H4 (cell line): ENCODE results near the gene ARR3. TPM values are rescaled to one million over a fixed set of nuclear protein-coding genes. Genes with fewer than 3 reads are reported as not detected.
"Not testable (repeated sequence)": the region's sequence is repeated elsewhere in the genome, so short reads cannot be mapped to it uniquely, and the experiment has no call there.

ENCODE experiments used
- DNase-seq: peaks from one replicate; pipeline ENCODE4 v3.0.0-alpha.2; 2015; ENCODE audit warnings: low spot score
- total RNA-seq: library from RNA; depleted of rRNA; stranded (reverse); fragments of >200 nt; shearing (Covaris generic); gene quantifications from 2 replicates; pipeline ENCODE4 v1.2.3, GENCODE V29; 2014; rRNA removed

The ARR3 gene
- total RNA-seq, 1 experiment from 2014 or later, result not detected

- DNase-seq, result no peak
Measured at GRCh38 chrX:70280573-70280972, 12.4 kb downstream of the ARR3 start.

DNA sequence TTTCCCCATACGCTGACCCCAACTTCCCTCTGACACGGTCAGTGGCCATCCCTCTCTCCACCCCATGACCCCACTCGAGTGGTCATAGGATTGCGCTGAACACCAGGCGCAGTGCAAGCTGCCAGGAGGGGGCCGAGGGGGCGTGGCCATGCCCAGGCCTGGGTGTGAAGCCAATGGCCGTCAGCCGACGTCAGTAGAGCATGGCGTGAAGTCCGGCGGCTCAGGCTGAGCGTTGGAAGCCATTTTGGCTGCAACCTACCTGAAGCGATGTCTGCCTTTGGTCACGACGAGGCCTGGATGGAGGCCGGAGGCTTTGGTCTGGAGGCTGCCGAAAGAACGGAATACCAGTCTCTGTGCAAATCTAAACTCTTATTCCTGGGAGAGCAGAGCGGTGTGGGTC, 13.8 kb downstream of the ARR3 start, which contains the start of gene RAB41:
TSS of gene RAB41 (plus strand) at position 222 of the 400 bp plus-strand sequence. CDS start at position 268, 46 bp downstream.
- no peak for DNase-seq

DNA sequence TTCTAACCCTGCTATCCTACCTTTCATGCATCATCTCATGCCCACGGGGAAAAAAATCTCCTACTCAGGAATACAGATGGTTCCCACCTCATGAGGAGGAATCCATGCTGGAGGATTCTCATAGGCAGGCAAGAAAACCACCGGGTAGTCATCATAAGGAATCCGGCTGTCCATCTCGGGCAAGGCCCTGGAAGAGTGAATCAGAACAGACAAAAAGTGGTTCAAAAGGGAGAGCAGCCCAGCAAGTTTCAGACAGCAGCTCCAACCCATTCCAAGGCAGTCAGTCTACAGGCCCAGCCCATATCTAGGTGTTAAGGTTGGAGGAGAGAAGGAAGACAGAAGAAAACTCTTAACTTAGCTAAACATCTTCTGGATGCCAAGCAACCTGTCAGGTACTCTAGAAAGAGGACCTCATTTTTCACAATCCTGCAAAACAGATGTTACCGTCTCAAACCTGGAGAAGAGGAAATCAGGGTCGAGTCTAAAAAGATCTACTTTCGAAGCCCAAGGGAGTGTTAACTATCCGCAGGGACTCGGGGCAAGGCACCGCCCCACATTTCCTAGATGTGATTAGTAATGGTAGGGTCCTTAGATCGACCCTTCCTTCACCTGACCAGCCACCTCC, 21.1 kb downstream of the ARR3 start:
- no peak for DNase-seq

GRCh38 chrX:70289793-70290770, 21.9 kb downstream of the ARR3 start, which contains the start of the genes KIF4A and PDZD11:
KIF4A (plus strand) TSS chrX:70290104; CDS start chrX:70290459, 355 bp downstream.
PDZD11 (minus strand) TSS chrX:70289927; CDS start chrX:70289341, 586 bp downstream.
- peak; percentile 76 for DNase-seq

- no peak for DNase-seq
Measured at GRCh38 chrX:70292788-70293187, 24.7 kb downstream of the ARR3 start.

DNA sequence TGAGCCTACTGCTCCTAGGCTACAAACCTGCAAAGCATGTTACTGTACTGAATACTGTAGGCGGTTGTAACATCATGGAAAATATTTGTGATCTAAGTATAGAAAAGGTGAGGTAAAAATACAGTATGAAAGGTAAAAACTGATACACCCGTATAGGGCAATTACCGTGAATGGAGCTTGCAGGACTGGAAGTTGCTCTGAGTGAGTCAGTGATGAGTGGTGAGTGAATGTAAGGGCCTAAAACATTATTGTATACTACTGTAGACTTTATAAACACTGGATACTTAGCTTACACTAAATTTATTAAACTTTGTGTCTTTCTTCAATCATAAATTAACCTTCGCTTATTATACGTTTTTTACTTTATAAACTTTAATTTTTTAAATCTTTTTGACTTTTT, 25.5 kb downstream of the ARR3 start:
- DNase-seq, result no peak

DNA sequence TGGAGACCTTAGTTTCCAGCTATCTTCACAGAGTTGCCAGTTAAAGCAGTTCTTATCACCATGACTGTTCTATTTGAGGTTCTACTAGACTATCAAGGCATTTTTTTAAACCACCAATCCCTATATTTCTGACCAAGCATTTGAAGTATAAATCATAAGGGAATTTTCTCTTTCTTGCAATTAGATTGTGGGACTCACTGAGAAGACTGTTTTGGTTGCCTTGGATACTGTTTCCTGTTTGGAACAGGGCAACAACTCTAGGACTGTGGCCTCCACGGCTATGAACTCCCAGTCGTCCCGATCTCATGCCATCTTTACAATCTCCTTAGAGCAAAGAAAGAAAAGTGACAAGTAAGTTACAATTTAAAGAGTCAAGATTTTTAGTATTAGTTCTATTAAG, 33.6 kb downstream of the ARR3 start:
- DNase-seq, result no peak

GRCh38 chrX:70313503-70313902, 45.4 kb downstream of the ARR3 start:
- no peak for DNase-seq

- no peak for DNase-seq
Measured at GRCh38 chrX:70322784-70323183, 54.6 kb downstream of the ARR3 start.

- not testable (repeated sequence) for DNase-seq
Measured at GRCh38 chrX:70323628-70324027, 55.5 kb downstream of the ARR3 start.

DNA sequence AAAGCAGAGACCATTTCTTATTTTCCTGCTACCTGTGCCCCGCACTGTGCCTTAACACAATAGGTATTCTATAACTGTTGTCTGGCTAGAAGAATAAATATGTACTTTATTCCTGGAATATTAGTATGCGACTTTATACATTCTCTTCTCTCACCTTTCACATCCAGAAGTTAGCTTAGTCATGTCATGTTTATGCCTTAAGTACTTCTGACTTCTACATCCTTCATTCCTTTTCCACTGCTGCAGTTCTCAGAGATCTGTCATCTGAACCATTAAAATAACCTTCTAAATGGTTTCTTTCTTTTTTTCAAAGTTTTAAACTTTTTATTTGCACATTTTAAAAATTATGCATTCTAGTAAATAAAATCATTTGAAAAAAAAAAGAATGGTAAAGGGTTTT, 56.2 kb downstream of the ARR3 start:
- no peak for DNase-seq

- no peak for DNase-seq
Measured at GRCh38 chrX:70331161-70331560, 63.0 kb downstream of the ARR3 start.

Other genes starting within 250 kb of the ARR3 start
- gene AWAT2, start 218.4 kb upstream of the ARR3 start, total RNA-seq, result not detected in 2 replicates
- not detected in 2 replicates for gene OTUD6A, start 205.9 kb upstream of the ARR3 start, total RNA-seq
- gene IGBP1, start 134.9 kb upstream of the ARR3 start, total RNA-seq, result 80.2 and 88.6 TPM in 2 replicates
- not detected in 2 replicates for gene DGAT2L6, start 90.9 kb upstream of the ARR3 start, total RNA-seq
- not detected in 2 replicates for gene AWAT1, start 33.7 kb upstream of the ARR3 start, total RNA-seq
- not detected in 2 replicates for gene P2RY4, start 8.1 kb upstream of the ARR3 start, total RNA-seq
- not detected in 2 replicates for gene RAB41, start 13.8 kb downstream of the ARR3 start, total RNA-seq
- gene PDZD11, start 21.6 kb downstream of the ARR3 start, total RNA-seq, result 84.9 and 146 TPM in 2 replicates
- 37.5 TPM in 2 replicates for gene KIF4A, start 21.8 kb downstream of the ARR3 start, total RNA-seq
- gene GDPD2, start 155.0 kb downstream of the ARR3 start, total RNA-seq, result not detected in 2 replicates
- gene DLG3, start 176.5 kb downstream of the ARR3 start, total RNA-seq, result 2.8 and 6.5 TPM in 2 replicates